HS-5 (cell line): ENCODE data around the gene FETUB.

Source experiments
- DNase-seq: peaks from one replicate; pipeline ENCODE4 v3.0.0-alpha.2; 2012; ENCODE audit warnings: low read depth

The FETUB gene, protein sequence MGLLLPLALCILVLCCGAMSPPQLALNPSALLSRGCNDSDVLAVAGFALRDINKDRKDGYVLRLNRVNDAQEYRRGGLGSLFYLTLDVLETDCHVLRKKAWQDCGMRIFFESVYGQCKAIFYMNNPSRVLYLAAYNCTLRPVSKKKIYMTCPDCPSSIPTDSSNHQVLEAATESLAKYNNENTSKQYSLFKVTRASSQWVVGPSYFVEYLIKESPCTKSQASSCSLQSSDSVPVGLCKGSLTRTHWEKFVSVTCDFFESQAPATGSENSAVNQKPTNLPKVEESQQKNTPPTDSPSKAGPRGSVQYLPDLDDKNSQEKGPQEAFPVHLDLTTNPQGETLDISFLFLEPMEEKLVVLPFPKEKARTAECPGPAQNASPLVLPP

DNA sequence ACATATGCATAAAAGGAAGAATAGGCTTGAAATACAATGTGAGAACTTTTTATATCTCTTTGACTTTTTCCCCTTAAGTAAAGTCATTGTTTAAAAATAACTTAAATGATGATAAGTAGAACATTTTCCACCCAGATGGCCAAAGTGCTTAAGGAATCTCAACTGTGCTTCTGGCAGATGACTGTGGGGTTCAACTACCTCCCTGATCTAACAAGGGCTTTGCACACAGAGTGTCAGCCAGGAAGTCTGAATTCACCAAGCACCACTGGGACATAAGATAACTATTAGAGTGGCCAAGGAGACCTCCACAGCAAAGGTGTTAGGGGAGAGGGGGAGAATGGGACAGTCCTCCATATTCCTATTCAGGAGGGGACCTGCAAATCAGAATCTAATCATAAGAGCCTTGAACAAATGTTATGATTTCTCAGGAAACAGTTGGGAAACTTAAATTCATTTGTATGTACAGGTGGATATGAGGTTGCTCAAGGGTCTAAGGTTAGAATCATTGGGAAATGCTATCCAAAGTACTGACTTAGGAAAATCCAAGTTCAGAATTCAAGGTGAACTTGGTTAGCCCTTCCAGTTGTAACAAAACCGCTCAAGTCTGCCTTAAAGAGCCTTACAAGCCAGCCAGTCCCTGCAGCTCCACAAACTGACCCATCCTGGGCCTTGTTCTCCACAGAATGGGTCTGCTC, at the start of gene FETUB:
Gene FETUB (plus strand): TSS at position 622 of the 695 bp plus-strand sequence. CDS start 62 bp downstream, at position 684.
- DNase-seq: no peak

DNA sequence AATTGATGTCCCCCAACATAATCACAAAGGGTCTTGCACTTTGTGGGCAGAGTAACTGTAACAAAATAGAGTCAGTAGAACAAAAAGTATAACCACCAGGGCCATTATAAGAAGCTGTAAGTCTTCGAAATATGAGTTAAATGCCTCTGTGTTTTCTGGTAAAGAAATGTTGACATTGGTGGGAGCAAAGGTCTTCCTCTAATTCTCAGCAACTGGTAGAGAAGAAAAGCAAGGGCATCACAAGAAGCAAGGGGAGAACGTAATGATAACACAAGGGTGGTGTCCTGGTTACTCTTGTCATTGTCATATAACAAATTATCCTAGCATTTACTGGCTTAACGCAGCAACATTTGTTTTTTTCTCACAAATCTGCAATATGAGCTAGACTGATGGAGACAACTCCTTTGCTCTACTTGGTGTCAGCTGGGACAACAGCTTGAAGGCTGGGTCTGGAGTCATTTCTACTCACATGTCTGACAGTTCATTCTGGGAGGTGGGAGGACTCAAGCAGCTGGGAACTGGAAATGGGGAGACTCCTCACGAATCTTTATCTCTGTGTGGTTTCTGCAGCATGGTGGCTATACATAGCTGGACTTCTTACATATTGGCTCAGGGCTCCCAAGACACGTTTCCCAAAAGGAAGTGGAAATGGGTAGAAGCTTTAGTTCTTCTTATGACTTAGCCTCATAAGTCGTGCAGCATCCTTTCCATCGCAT, 49.5 kb upstream of the FETUB start:
- no peak for DNase-seq

DNA sequence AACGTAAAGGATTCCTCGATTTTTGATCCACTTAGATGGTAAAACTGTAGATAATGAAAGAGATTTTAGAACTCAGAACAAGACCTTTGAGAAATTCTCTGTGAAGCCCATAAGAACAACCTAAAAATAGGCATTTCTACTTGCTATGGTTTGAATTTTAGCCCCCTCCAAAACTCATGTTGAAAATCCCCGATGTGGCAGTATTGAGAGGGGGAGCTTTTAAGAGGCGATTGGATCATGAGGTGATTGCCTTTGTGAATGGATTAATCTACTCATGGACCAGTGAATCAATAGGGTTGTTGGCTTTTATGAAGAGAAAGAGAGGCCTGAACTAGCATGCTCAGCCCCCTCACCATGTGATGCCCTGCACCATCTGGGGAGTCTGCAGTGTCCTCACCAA, 47.5 kb upstream of the FETUB start:
- no peak for DNase-seq

DNA sequence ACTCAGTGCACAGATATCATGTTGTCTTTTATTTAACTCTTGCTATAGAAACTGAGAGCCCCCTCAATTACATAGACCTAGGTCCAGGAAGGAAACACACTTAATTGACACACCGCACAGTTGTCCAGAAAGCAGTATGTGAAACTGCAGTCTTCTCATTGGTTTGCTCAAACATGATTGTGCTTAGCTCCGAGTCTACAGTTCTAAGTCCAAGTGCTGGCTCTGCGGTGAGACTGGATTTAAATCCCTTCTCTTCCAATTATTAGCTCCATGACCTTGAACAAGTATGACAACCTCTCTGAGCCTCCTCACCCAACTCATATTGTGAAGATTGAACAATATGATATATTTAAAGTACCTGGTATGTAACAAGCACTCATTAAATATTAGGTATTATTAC, 46.3 kb upstream of the FETUB start:
- DNase-seq: no peak

DNA sequence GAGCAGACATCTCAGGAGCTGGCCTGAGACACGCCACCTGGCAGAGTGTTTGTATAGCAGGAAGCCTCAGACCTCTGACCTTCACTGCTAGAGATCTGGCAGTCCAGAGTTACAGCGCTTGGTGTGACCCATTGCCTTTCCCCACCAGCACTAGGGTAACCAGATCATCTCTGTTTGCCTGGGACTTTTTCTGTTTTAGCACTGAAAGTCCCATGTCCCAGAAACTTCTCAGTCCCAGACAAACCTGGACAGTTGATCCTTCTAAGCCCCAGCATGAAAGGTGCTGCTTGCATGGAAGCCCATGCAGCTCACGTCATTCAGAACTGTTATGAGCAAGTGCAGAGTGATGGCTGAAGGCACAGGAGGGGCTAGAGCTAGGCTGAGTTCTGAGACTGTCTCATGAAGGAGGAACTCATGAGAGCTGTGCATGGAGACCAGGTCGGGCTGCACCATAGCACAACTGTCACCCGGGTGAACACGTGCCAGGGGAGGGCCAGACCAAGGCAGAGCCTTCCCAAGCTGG, 45.5 kb upstream of the FETUB start:
- DNase-seq: no peak

DNA sequence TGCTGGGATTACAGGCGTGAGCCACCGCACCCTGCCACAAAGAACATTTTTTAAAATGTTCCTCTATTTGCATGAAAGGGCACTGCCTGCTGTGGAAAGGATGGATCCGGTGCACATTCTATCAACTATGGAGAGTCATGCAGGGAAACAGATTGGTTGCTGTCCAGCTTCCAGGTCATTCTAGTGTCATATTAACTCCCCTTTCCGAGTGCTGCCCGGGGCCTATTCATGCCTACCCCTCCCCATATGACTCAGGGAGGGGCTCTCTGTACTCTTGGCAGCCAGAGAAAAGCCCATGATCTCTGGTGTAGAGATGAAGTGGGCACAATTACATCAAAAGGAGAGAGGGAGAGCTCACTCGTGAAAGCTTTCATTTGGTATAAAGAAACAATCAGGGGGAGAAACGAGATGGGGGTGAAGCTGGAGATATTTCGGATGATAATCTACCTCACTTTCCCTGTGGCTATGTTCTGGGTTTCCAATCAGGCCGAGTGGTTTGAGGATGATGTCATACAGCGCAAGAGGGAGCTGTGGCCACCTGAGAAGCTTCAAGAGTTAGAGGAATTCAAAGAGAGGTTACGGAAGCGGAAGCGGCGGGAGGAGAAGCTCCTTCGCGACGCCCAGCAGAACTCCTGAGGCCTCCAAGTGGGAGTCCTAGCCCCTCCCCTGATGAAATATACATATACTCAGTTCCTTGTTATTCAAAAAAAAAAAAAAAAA, 43.5 kb upstream of the FETUB start:
- DNase-seq: no peak

DNA sequence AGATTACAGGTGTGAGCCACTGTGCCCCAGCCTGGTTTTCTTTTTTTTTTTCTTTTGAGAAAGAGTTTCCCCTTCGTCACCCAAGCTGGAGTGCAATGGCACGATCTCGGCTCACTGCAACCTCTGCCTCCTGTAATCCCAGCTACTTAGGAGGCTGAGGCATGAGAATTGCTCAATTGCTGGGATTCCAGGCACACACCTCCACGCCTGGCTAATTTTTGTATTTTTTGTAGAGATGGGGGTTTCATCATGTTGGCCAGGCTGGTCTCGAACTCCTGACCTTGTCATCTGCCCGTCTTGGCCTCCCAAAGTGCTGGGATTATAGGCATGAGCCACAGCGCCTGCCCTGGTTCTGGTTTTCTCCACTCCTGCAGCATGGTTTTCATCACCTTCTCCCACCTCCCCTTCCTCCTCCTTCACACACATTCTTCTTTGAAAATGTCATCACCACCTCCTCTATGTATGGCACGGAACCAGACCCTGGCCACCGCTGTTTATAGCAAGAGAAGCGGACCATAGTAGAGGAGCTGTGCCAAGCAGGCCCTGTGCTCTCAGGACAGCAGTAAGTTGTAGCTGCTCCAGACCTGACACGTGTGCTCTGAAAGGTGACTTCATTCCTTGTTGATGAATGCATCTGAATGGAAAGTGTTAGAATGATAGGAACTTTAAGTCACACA, 42.0 kb upstream of the FETUB start:
- DNase-seq: no peak

DNA sequence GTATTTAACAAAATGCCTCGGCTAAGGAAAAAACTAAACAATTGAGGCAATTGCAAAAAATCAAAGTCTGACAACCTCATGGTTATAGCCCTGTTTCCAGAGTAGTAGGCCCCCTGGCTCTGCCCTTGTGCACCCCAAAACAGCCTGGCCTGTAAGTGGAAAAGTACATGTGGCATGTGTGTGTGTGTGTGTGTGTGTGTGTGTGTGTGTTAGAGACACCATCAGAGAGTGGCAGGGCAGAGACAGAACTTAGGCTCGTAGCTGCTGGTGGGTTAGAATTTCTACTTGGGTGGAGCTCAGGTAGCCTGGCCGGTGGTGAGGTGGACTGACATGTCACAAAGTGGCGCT, 41.4 kb upstream of the FETUB start:
- DNase-seq: no peak

DNA sequence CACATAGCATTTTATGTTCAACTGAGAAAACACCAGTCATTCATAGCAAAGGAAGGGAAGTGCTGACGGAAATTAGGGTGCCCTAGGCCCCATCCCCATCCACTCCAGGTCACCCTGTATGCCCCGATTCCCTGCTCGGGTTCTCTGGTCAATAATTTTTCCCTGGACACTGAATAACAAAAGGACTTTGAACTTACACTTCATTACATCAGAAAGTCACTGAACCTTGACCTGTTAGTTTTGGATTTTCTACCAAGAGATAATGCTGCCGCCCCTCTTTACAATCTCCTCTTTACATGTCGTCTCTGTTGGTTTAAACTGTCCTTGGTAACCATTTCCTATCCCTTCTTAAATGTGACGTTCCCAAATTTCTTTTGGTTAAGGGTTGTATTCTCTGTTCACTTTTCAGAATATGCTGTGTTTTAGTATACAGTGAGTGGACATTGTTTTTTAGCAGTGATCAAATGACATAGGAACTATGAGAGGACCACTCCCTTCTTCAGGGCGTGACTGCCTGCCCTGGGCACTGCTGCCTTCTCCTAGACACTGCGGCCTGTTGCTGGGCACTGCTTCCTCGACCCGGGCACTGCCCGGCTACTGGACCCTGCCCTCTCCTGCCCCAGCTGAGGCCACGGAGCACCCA, 40.9 kb upstream of the FETUB start:
- no peak for DNase-seq

DNA sequence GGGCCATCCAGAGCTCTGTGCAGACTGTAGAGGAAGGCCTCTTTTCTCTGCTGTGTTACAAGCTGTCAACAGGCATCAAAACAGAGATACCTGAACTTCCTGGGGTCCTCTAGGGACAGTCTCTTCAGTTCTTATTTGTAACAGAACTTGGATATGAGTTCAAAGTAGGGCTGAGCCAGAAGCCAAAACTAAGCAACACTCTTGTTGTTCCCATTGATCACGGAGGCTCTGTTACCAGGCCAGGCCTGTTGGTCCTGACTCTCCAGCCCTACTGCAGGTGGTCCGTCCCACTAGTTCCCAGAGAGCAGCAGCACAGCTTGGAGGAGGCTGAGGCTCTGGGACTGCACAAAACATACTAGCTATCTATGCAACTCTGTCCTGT, 40.4 kb upstream of the FETUB start:
- DNase-seq: no peak

DNA sequence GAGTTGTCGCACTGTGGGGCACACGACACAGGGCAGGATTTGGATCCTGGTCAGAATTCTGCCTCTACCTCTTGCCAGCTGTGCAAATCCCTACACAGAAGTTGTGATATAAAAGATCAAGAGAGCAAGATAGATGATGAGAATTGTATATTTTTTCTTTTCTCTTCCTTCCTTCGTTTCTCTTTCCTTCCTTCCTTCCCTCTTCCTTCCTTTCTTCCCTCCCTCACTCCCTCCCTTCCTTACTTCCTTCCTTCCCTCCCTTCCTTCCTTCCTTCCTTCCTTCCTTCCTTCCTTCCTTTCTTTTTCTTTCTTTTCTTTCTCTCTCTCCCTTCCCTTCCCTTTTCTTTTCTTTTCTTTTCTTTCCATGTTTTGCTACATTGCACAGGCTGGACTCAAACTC, 39.3 kb upstream of the FETUB start:
- DNase-seq: no peak

DNA sequence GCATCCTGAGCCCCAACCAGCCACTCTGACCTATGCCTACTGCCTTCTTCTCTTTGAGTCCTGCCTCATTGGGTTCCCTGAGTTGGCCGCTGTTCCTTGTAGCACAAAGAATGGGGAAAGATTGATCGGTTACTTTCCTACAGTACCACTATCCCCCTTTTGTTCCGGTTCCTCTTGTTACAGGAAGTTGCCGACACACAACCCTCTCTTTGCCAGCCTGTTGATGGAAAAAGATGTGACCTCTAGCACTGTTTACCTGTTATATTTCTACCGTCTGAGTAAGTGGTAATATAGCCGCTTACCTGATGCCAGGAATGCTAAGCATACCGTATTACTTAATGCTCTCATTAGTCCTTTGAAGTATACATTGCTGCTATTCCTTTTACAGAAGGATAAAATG, 37.0 kb upstream of the FETUB start:
- DNase-seq: no peak

DNA sequence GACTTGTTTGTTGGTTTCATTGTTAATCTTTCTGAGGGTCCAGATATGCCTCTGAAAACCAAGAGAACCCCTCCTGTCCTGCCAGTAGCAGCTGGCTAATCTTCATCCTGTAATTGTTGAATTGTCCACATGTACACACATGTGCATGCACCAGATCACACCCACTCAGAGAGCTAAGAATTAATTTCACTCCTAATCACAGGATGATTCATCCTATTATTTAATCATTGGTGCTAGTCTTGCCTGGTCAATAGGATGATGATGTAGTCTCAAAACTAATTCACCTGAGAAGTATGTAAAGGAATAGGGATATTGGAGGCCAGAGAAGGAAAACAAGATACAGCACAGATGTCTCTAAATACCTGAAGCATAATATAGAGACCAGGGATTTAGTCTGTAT, 35.1 kb upstream of the FETUB start:
- no peak for DNase-seq

DNA sequence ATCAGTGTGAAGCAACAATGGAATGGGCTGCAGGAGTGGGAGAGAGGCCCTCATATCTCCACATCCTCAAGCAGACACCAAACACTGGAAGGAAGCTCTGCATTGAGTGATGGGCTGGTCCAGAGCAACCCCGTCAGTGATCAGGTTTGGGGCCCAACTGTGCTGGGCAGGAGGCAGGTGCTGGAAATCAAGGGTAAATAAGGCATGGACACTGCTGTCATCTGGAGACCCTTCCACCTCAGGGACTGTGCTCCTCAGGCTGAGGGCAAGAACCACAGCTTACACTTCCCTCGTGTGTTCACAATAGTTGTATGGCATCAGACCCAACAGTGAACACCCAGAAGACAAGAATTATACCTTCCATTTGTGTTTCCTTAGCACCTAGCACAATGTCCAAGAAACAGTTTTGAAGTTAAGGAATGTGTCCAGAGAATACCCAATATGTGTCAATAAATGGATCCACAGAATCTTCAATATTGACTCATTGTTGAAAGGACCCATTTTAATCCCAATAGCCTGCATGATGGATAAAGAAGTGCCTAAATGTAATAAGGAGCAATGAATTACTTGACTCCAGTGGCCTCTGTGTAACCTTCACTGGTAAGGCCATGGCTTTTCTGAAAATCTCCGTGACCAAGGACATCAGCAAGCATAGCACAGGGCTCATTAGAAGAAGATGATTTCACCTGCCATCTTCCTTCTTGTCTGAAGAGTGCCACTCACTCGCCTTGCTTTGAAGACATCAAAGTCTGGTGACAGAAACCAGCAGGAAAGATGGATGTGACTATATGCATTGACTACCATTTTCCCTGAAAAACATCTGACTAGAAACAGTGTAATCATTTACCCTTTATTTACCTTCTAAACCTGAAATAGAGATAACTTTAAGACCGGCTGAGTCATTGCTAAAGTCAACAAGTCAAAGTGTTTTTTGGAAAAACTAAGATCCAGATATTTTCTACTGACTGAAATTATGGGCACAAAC, 34.3 kb upstream of the FETUB start:
- DNase-seq: no peak

DNA sequence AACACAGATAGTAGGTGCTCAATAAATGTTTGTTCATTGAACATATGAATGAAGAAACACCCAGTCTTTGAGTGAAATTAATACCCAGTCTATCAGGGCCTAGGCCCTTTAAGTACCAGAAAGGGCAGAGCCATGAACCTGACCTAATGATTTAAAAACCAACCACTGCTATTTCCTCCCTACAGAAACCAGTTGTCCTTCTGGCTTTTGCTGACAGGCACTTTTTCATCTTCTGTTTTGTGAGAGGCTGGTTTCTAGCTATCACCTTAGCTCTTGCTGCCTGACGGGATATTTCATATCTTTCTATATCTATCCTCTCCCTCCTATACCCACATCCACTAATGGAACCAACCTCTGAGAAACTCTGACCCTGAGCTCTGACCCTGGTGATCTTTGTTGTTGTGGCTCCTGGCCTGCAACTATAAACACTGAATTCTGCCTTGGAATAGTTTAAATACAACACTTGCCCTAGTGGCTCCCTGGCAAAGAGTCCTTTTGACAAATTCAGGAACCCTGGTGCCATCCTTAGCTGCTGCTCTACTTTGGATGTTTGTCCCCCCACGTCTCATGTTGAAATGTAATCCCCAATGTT, 31.5 kb upstream of the FETUB start:
- DNase-seq: no peak

DNA sequence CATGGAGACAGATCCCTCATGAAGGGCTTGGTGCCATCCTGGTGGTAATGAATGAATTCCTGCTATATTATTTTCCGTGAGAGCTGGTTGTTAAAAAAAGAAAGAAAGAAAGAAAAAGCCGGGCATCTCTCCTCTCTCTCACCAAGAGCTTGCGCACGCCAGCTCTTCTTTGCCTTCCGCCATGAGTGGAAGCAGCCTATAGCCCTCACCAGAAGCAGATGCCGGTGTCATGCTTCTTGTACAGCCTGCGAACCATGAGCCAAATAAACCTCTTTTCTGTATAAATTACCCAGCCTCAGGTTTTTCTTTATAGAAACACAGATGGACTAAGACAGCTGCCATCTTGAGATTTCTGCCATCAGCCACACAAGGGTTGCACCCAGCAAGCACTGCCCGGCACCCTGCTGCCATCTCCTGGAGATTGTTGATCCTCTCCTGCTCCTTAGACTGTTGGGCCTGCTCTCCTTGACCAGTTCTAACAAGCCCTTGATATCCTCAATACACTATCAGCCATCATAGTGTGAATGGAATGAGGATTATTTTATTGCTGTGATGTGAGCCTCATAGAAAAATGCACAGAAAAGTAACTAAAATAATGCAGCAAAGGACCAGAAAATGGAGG, 30.8 kb upstream of the FETUB start:
- no peak for DNase-seq

DNA sequence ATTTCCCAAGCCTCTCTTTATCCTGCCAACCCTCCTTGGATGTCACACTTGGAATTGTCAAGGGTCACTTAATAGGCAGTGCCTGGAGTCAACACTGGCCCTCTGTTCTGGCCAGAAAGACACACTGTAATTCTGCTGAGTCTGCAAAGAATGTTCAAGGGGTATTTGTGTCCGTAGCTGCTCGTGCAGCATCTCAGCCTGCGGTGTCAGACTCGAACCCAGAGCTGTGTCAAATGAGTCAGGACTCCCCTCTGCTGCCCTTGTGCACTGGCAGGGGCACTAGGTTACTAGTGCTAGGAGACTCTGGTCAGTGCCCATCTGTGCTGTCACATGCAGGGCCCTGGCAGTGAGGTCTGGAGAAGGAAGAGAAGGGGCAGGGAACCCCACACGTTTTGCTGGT, 28.1 kb upstream of the FETUB start:
- DNase-seq: no peak

DNA sequence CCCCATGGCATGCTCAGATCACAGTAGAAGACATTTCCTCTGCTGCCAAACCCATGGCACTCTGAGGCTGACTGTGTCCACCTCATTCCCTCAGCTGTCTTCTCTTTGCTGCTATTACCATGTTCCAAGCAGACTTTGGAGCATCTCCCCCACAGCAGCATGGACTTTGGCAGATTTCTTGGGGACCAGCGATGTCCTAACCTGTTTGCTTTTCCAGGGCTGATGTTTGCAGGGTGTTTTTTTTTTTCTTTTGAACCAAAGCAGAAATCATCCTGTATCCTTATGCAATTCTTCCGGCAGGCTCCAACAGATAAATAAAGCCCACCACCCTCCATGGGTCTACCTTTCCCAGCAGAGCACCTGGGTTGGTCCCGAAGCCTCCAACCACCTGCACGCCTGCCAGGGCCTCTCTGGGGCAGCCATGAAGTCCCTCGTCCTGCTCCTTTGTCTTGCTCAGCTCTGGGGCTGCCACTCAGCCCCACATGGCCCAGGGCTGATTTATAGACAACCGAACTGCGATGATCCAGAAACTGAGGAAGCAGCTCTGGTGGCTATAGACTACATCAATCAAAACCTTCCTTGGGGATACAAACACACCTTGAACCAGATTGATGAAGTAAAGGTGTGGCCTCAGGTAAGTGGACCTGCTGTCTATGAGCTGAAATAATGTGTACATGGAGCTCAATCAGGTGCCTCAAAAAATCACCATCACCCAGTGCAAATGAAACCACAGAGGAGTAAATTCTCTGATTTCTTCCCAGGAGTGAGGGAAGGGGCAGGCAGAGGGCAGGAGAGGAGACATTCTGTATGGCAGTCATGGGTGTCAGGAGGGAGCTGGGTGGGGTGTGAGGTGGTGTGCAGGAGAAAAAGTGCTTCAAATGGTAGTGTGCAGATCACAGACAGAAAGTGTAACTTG, 27.2 kb upstream of the FETUB start, which contains the start of gene AHSG:
Gene AHSG (plus strand): TSS at position 340 of the 916 bp plus-strand sequence. CDS start 82 bp downstream, at position 422.
- no peak for DNase-seq
